NCI-H1105 (cell line): ENCODE data around the gene ASB16.

Experiments
- DNase-seq: peaks from one replicate; lab custom pipeline; 2025; lab: John Stamatoyannopoulos, UW

ASB16 gene

DNA sequence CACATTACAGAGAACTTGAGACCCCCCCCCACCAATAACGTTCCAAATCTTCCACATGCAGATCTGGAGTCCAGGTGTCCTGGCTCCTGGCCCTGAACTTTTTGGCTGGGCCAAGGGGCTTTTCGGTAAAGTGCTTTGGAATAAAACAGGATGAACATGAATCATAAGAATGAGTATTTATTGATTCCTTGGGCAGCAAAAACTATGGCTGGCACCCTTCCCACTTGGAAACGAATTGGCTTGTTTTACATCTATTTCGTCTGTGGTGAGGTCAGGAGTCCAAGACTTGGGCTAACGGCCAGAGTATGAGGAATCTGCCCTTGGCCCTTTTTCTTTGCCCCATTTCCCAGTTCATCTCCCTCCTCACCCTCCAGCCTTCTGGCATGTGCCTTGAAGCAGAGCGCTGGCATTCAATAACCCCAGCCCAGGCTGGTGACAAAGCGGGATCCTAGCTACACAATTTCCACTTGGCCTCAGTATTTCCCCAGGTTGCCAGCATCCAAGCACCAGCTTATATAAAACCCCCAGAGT is 53.1 kb downstream of the ASB16 start:
- no peak for DNase-seq
